Vagina (tissue), 2 donors: ENCODE data around the gene IDH2. TPM values are rescaled to one million over a fixed set of nuclear protein-coding genes. Genes with fewer than 3 reads are reported as not detected.
A peak's percentile ranks its signal among the peaks of the same experiment; 100 is the strongest.

Experiments used
- DNase-seq, 2 donors: peaks; one replicate each; pipeline ENCODE4 v3.0.0-alpha.2; 2017; ENCODE audit errors: extremely low spot score in 2 of 2
- H3K27ac ChIP-seq: fragments of 200-600 bp; sonication (generic); one replicate; pipeline ENCODE4 v1.5.1; 2019
- H3K27me3 ChIP-seq: fragments of 200-600 bp; sonication (generic); one replicate; pipeline ENCODE4 v1.5.1; 2019
- H3K36me3 ChIP-seq, 2 donors: fragments of 200-600 bp; sonication (generic); one replicate each; pipeline ENCODE4 v1.5.1; 2017 to 2019
- H3K4me1 ChIP-seq: fragments of 200-600 bp; sonication (generic); one replicate; pipeline ENCODE4 v1.5.1; 2019
- H3K4me3 ChIP-seq, 2 donors: fragments of 200-600 bp; sonication (generic); 1 replicate in 1 of 2; 2 replicates in 1 of 2; pipeline ENCODE4 v1.5.1; 2016 to 2019
- H3K9me3 ChIP-seq: fragments of 200-600 bp; sonication (generic); one replicate; pipeline ENCODE4 v1.5.1; 2019
- CTCF ChIP-seq, 3 experiments: fragments of 450-650 bp in 2 of 3; fragments of 200-600 bp in 1 of 3; sonication (generic) in 1 of 3; IDR thresholded peaks; one replicate each; pipeline ENCODE4 v1.5.1; 2017 to 2019; ENCODE audit warnings: antibody characterized with exemption in 3 of 3, mild to moderate bottlenecking in 2 of 3, moderate library complexity in 2 of 3
- POLR2A ChIP-seq, 2 donors: fragments of 450-650 bp; IDR thresholded peaks; one replicate each; pipeline ENCODE4 v1.6.1; 2017; ENCODE audit warnings: antibody characterized with exemption in 2 of 2, mild to moderate bottlenecking in 2 of 2, moderate library complexity in 2 of 2
- POLR2AphosphoS5 ChIP-seq, 2 donors: sonication (generic); formaldehyde crosslinking; IDR thresholded peaks; one replicate each; pipeline ENCODE4 v1.9.0; 2017; ENCODE audit warnings: antibody characterized with exemption in 2 of 2, mild to moderate bottlenecking in 2 of 2, low read depth in 1 of 2; ENCODE audit not compliant: insufficient read depth in 1 of 2
- intact Hi-C: fragments of 100-400 bp; cut with DNase I; formaldehyde crosslinking; loops from one replicate; pipeline ENCODE4 v1.15.1; 2023
- small RNA-seq: library from RNA; depleted of rRNA; stranded (forward); fragments of <200 nt; gene quantifications from one replicate; pipeline ENCODE3, GENCODE V24; 2016
- total RNA-seq: library from RNA; depleted of rRNA; stranded (reverse); fragments of >200 nt; gene quantifications from one replicate; pipeline ENCODE4 v1.2.3, GENCODE V29; 2016

Gene IDH2
- total RNA-seq, 1 donor from 2014 or later, result 39.3 TPM

- Histone ChIP-seq H3K4me1 (peaks cover 70% of the 10 kb centered on the region), H3K36me3 (no peaks in the 10 kb centered on the region), H3K27ac (no peak overlapping the region), H3K4me3 (no peak overlapping the region), H3K9me3 (no peaks in the 10 kb centered on the region), H3K27me3 (no peaks in the 10 kb centered on the region)
- intact Hi-C loops, result no loop called here
- DNase-seq, result no peak
- TF ChIP-seq CTCF (IDR thresholded peaks at IDR 0.05) (no peak), POLR2AphosphoS5 (IDR thresholded peaks at IDR 0.05; ENCODE audit: insufficient read depth in 1 of 2, low read depth in 1 of 2) (no peak), POLR2A (IDR thresholded peaks at IDR 0.05) (no peak)
Measured at GRCh38 chr15:90036343-90036742, 65.9 kb downstream of the IDH2 start.

DNA sequence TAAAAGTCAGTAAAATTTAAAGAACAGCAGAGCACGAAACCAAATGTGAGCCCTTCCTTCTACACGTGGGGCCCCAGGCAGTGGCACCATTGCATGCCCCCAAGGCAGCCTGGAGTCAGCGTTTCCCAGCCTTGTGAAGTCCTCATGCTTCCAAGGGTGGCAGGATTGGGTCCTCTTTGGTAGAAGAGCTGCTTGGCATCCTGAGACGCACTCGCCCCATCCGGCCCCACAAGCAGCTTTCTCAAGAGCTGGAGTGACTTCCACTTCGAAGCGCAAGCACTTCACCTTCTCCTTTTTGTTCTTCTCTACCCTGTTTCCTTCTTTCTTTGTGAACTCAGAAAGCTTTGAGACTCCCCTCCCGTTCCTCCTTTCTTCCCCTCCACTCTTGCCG lies 66.4 kb downstream of the IDH2 start:
- TF ChIP-seq POLR2A (IDR thresholded peaks at IDR 0.05) (no peak), POLR2AphosphoS5 (IDR thresholded peaks at IDR 0.05; ENCODE audit: insufficient read depth in 1 of 2, low read depth in 1 of 2) (no peak), CTCF (IDR thresholded peaks at IDR 0.05) (no peak)
- intact Hi-C loops, result no loop called here
- Histone ChIP-seq H3K4me3 (no peak overlapping the region), H3K27me3 (no peaks in the 10 kb centered on the region), H3K27ac (no peak overlapping the region), H3K36me3 (no peaks in the 10 kb centered on the region), H3K9me3 (no peaks in the 10 kb centered on the region), H3K4me1 (peaks cover 74% of the 10 kb centered on the region)
- no peak for DNase-seq

GRCh38 chr15:90035095-90035839 lies 67.0 kb downstream of the IDH2 start:
- no peaks in the 10 kb centered on the region for H3K36me3 ChIP-seq
- no peaks in the 10 kb centered on the region for H3K9me3 ChIP-seq
- intact Hi-C loops, result no loop called here
- H3K27me3 ChIP-seq, result no peaks in the 10 kb centered on the region
- peaks cover 72% of the 10 kb centered on the region for H3K4me1 ChIP-seq
- peak overlapping the region; percentile 4 for H3K27ac ChIP-seq
- DNase-seq, result no peak
- H3K4me3 ChIP-seq, result no peak overlapping the region
- no peak for TF ChIP-seq POLR2A (IDR thresholded peaks at IDR 0.05)
- TF ChIP-seq POLR2AphosphoS5 (IDR thresholded peaks at IDR 0.05; ENCODE audit: insufficient read depth in 1 of 2, low read depth in 1 of 2), result no peak
- no peak for TF ChIP-seq CTCF (IDR thresholded peaks at IDR 0.05)

GRCh38 chr15:90033448-90033847 lies 68.8 kb downstream of the IDH2 start:
- Histone ChIP-seq H3K4me3 (no peak overlapping the region), H3K27ac (no peak overlapping the region), H3K36me3 (no peaks in the 10 kb centered on the region), H3K27me3 (no peaks in the 10 kb centered on the region), H3K4me1 (peaks cover 64% of the 10 kb centered on the region), H3K9me3 (no peaks in the 10 kb centered on the region)
- no peak for DNase-seq
- TF ChIP-seq POLR2AphosphoS5 (IDR thresholded peaks at IDR 0.05; ENCODE audit: insufficient read depth in 1 of 2, low read depth in 1 of 2) (no peak), CTCF (IDR thresholded peaks at IDR 0.05) (no peak), POLR2A (IDR thresholded peaks at IDR 0.05) (no peak)
- intact Hi-C loops, result no loop called here

Small RNAs within 50 kb of the gene (small RNA-seq; reads per million reads assigned to genes)
- gene RF00066, result not detected

Other genes with a start within 250 kb of the IDH2 start
- gene AP3S2, start 208.5 kb downstream of the IDH2 start, total RNA-seq, result 39.5 TPM
- gene ARPIN, start 189.5 kb downstream of the IDH2 start, total RNA-seq, result 20.1 TPM
- gene ZNF710, start 101.1 kb downstream of the IDH2 start, total RNA-seq, result 23.1 TPM
- gene SEMA4B, start 98.9 kb upstream of the IDH2 start, total RNA-seq, result 205 TPM
- 42.7 TPM for gene CIB1, start 131.5 kb upstream of the IDH2 start, total RNA-seq
- 4.9 TPM for gene GDPGP1, start 131.7 kb upstream of the IDH2 start, total RNA-seq
- not detected for gene TTLL13, start 147.1 kb upstream of the IDH2 start, total RNA-seq
- 59.2 TPM for gene NGRN, start 163.2 kb upstream of the IDH2 start, total RNA-seq
- gene ZNF774, start 249.8 kb upstream of the IDH2 start, total RNA-seq, result 8.3 TPM